Measurements from ENCODE around the gene GNG4. TPM values are rescaled to one million over a fixed set of nuclear protein-coding genes. Genes with fewer than 3 reads are reported as not detected.
"Not testable (repeated sequence)": the region's sequence is repeated elsewhere in the genome, so short reads cannot be mapped to it uniquely, and the experiment has no call there.

GNG4 gene
- total RNA-seq, 8 experiments from 2014 or later: 0.87 to 61.0 (median 33.2) TPM

GRCh38 chr1:235610157-235610556 is 39.4 kb downstream of the GNG4 start:
- 63 to 100% (median 79%) methylated on average over 3 to 6 of the region's 6 CpGs; no CpG with 5 or more reads in 1 of the 10 experiments for WGBS, 10 experiments
- H3K27ac ChIP-seq: no peak overlapping the region
- H3K4me3 ChIP-seq: no peak overlapping the region
- in situ Hi-C loops (cut with MboI; ENCODE audit: low pct_unique_long_range_greater_than_20kb in 2 of 9, low sequenced_read_pairs in 9 of 9, unreplicated experiment in 9 of 9): no loop called here
- no peak for ATAC-seq (replicated peaks in 6 of 8)
- H3K4me1 ChIP-seq (replicated peaks in 1 of 2): no peaks in the 10 kb centered on the region

- Histone ChIP-seq H3K27ac (no peak overlapping the region), H3K4me3 (no peak overlapping the region), H3K4me1 (replicated peaks in 1 of 2) (no peaks in the 10 kb centered on the region)
- ATAC-seq (replicated peaks in 6 of 8): peak in 2 of 8 experiments; percentile 20 to 42
- in situ Hi-C loops (cut with MboI; ENCODE audit: low pct_unique_long_range_greater_than_20kb in 2 of 9, low sequenced_read_pairs in 9 of 9, unreplicated experiment in 9 of 9): no loop called here
- 17 to 96% (median 82%) methylated on average over 2 to 3 of the region's 3 CpGs for WGBS, 10 experiments
Observed at GRCh38 chr1:235608278-235608677, 41.3 kb downstream of the GNG4 start.

- in situ Hi-C loops (cut with MboI; ENCODE audit: low pct_unique_long_range_greater_than_20kb in 2 of 9, low sequenced_read_pairs in 9 of 9, unreplicated experiment in 9 of 9): no loop called here
- ATAC-seq (replicated peaks in 6 of 8): peak in 2 of 8 experiments; percentile 9 to 10
- no peak overlapping the region for H3K27ac ChIP-seq
- H3K4me1 ChIP-seq (replicated peaks in 1 of 2): no peaks in the 10 kb centered on the region
- WGBS, 10 experiments: 78 to 100% (median 95%) methylated on average over 2 to 10 of the region's 11 CpGs; no CpG with 5 or more reads in 3 of the 10 experiments
- H3K4me3 ChIP-seq: no peak overlapping the region
Observed at GRCh38 chr1:235607284-235607683, 42.3 kb downstream of the GNG4 start.

- in situ Hi-C loops (cut with MboI; ENCODE audit: low pct_unique_long_range_greater_than_20kb in 2 of 9, low sequenced_read_pairs in 9 of 9, unreplicated experiment in 9 of 9): no loop called here
- peak in 6 of 8 experiments; percentile 8 to 85 (median 42) for ATAC-seq (replicated peaks in 6 of 8)
- WGBS, 10 experiments: 20 to 100% (median 86%) methylated on average over 1 to 5 of the region's 5 CpGs; no CpG with 5 or more reads in 1 of the 10 experiments
- Histone ChIP-seq H3K27ac (no peak overlapping the region), H3K4me1 (replicated peaks in 1 of 2) (no peaks in the 10 kb centered on the region), H3K4me3 (no peak overlapping the region)
Observed at GRCh38 chr1:235601104-235601503, 48.5 kb downstream of the GNG4 start.

GRCh38 chr1:235599536-235599935 is 50.0 kb downstream of the GNG4 start:
- 40 to 100% (median 90%) methylated on average over 1 to 5 of the region's 5 CpGs; no CpG with 5 or more reads in 4 of the 10 experiments for WGBS, 10 experiments
- H3K4me3 ChIP-seq: no peak overlapping the region
- no peak overlapping the region for H3K27ac ChIP-seq
- in situ Hi-C loops (cut with MboI; ENCODE audit: low pct_unique_long_range_greater_than_20kb in 2 of 9, low sequenced_read_pairs in 9 of 9, unreplicated experiment in 9 of 9): no loop called here
- no peak for ATAC-seq (replicated peaks in 6 of 8)
- no peaks in the 10 kb centered on the region for H3K4me1 ChIP-seq (replicated peaks in 1 of 2)

- in situ Hi-C loops (cut with MboI; ENCODE audit: low pct_unique_long_range_greater_than_20kb in 2 of 9, low sequenced_read_pairs in 9 of 9, unreplicated experiment in 9 of 9): no loop called here
- Histone ChIP-seq H3K27ac (no peak overlapping the region), H3K4me1 (replicated peaks in 1 of 2) (no peaks in the 10 kb centered on the region), H3K4me3 (no peak overlapping the region)
- peak in 3 of 8 experiments; percentile 37 to 85 (median 83) for ATAC-seq (replicated peaks in 6 of 8)
- 30 to 91% (median 82%) methylated on average over 2 to 7 of the region's 7 CpGs; no CpG with 5 or more reads in 6 of the 10 experiments for WGBS, 10 experiments
Observed at GRCh38 chr1:235597867-235598553, 51.6 kb downstream of the GNG4 start.

- 80 to 100% (median 91%) methylated on average over 1 to 7 of the region's 8 CpGs; no CpG with 5 or more reads in 6 of the 10 experiments for WGBS, 10 experiments
Observed at GRCh38 chr1:235595079-235595478, 54.5 kb downstream of the GNG4 start.

GRCh38 chr1:235594281-235594895 is 55.2 kb downstream of the GNG4 start:
- H3K4me3 ChIP-seq; in situ Hi-C loops (cut with MboI; ENCODE audit: low pct_unique_long_range_greater_than_20kb in 2 of 9, low sequenced_read_pairs in 9 of 9, unreplicated experiment in 9 of 9); ATAC-seq (replicated peaks in 6 of 8); H3K4me1 ChIP-seq (replicated peaks in 1 of 2); H3K27ac ChIP-seq: not testable (repeated sequence)
- 87 to 99% methylated on average over 11 to 16 of the region's 20 CpGs; no CpG with 5 or more reads in 8 of the 10 experiments for WGBS, 10 experiments

More at GRCh38 chr1:235595079-235595478, 54.5 kb downstream of the GNG4 start:
- H3K4me3 ChIP-seq: no peak overlapping the region
- in situ Hi-C loops (cut with MboI; ENCODE audit: low pct_unique_long_range_greater_than_20kb in 2 of 9, low sequenced_read_pairs in 9 of 9, unreplicated experiment in 9 of 9): no loop called here
- ATAC-seq (replicated peaks in 6 of 8): no peak
- no peaks in the 10 kb centered on the region for H3K4me1 ChIP-seq (replicated peaks in 1 of 2)
- no peak overlapping the region for H3K27ac ChIP-seq

- WGBS, 10 experiments: 40 to 100% (median 96%) methylated on average over 1 to 12 of the region's 12 CpGs; no CpG with 5 or more reads in 2 of the 10 experiments
- no peak overlapping the region for H3K4me3 ChIP-seq
- in situ Hi-C loops (cut with MboI; ENCODE audit: low pct_unique_long_range_greater_than_20kb in 2 of 9, low sequenced_read_pairs in 9 of 9, unreplicated experiment in 9 of 9): no loop called here
- ATAC-seq (replicated peaks in 6 of 8): peak in 2 of 8 experiments; percentile 24 to 39
- no peak overlapping the region for H3K27ac ChIP-seq
- H3K4me1 ChIP-seq (replicated peaks in 1 of 2): no peaks in the 10 kb centered on the region
Observed at GRCh38 chr1:235588916-235589515, 60.6 kb downstream of the GNG4 start.

GRCh38 chr1:235588156-235588555 is 61.4 kb downstream of the GNG4 start:
- no peak overlapping the region for H3K4me3 ChIP-seq
- ATAC-seq (replicated peaks in 6 of 8): no peak
- in situ Hi-C loops (cut with MboI; ENCODE audit: low pct_unique_long_range_greater_than_20kb in 2 of 9, low sequenced_read_pairs in 9 of 9, unreplicated experiment in 9 of 9): no loop called here
- H3K27ac ChIP-seq: no peak overlapping the region
- no peaks in the 10 kb centered on the region for H3K4me1 ChIP-seq (replicated peaks in 1 of 2)
- 85 to 100% (median 95%) methylated on average over 1 to 8 of the region's 9 CpGs; no CpG with 5 or more reads in 5 of the 10 experiments for WGBS, 10 experiments

- ATAC-seq (replicated peaks in 6 of 8): no peak
- Histone ChIP-seq H3K4me3 (no peak overlapping the region), H3K4me1 (replicated peaks in 1 of 2) (no peaks in the 10 kb centered on the region), H3K27ac (no peak overlapping the region)
- WGBS, 10 experiments: no CpG with 5 or more reads among the region's 2 CpGs
- in situ Hi-C loops (cut with MboI; ENCODE audit: low pct_unique_long_range_greater_than_20kb in 2 of 9, low sequenced_read_pairs in 9 of 9, unreplicated experiment in 9 of 9): no loop called here
Observed at GRCh38 chr1:235586992-235587391, 62.6 kb downstream of the GNG4 start.

- 55 to 100% (median 90%) methylated on average over 2 to 5 of the region's 5 CpGs; no CpG with 5 or more reads in 4 of the 10 experiments for WGBS, 10 experiments
- in situ Hi-C loops (cut with MboI; ENCODE audit: low pct_unique_long_range_greater_than_20kb in 2 of 9, low sequenced_read_pairs in 9 of 9, unreplicated experiment in 9 of 9): no loop called here
- Histone ChIP-seq H3K4me3 (no peak overlapping the region), H3K4me1 (replicated peaks in 1 of 2) (no peaks in the 10 kb centered on the region), H3K27ac (no peak overlapping the region)
- no peak for ATAC-seq (replicated peaks in 6 of 8)
Observed at GRCh38 chr1:235586413-235586812, 63.2 kb downstream of the GNG4 start.

GRCh38 chr1:235584973-235585372 is 64.6 kb downstream of the GNG4 start:
- 44 to 92% (median 77%) methylated on average over 1 to 2 of the region's 2 CpGs for WGBS, 10 experiments
- in situ Hi-C loops (cut with MboI; ENCODE audit: low pct_unique_long_range_greater_than_20kb in 2 of 9, low sequenced_read_pairs in 9 of 9, unreplicated experiment in 9 of 9): no loop called here
- Histone ChIP-seq H3K27ac (no peak overlapping the region), H3K4me1 (replicated peaks in 1 of 2) (no peaks in the 10 kb centered on the region), H3K4me3 (no peak overlapping the region)
- ATAC-seq (replicated peaks in 6 of 8): no peak
